Epidermal melanocyte (primary cell): ENCODE measurements around the gene KCNJ9.
"Not testable (repeated sequence)": the region's sequence is repeated elsewhere in the genome, so short reads cannot be mapped to it uniquely, and the experiment has no call there.

Experiments
- DNase-seq: peaks from one replicate; pipeline ENCODE4 v3.0.0; 2011; ENCODE audit warnings: low spot score; ENCODE audit not compliant: insufficient read length

Gene KCNJ9

GRCh38 chr1:160081261-160081936 lies at the start of gene KCNJ9:
KCNJ9 (plus strand) TSS chr1:160081538; CDS start chr1:160084031, 2,493 bp downstream.
- no peak for DNase-seq

GRCh38 chr1:160032165-160032820 lies 49.0 kb upstream of the KCNJ9 start:
- no peak for DNase-seq

- no peak for DNase-seq
These were observed 40.9 kb upstream of the KCNJ9 start for GRCh38 chr1:160040476-160040875.

- no peak for DNase-seq
These were observed 37.8 kb upstream of the KCNJ9 start for GRCh38 chr1:160043543-160043942.

- DNase-seq = no peak
These were observed 35.7 kb upstream of the KCNJ9 start for GRCh38 chr1:160045653-160046052.

GRCh38 chr1:160046494-160047110 lies 34.7 kb upstream of the KCNJ9 start:
- DNase-seq = peak; percentile 50

- DNase-seq = no peak
These were observed 34.0 kb upstream of the KCNJ9 start for GRCh38 chr1:160047111-160047991.

- no peak for DNase-seq
These were observed 33.0 kb upstream of the KCNJ9 start for GRCh38 chr1:160048335-160048734.

- no peak for DNase-seq
These were observed 32.2 kb upstream of the KCNJ9 start for GRCh38 chr1:160049101-160049500.

- not testable (repeated sequence) for DNase-seq
These were observed 31.2 kb upstream of the KCNJ9 start for GRCh38 chr1:160050182-160050581.

- no peak for DNase-seq
These were observed 30.7 kb upstream of the KCNJ9 start for GRCh38 chr1:160050619-160051018.

- no peak for DNase-seq
These were observed 28.4 kb upstream of the KCNJ9 start for GRCh38 chr1:160052936-160053335.

- no peak for DNase-seq
These were observed 27.6 kb upstream of the KCNJ9 start for GRCh38 chr1:160053548-160054365.

GRCh38 chr1:160056648-160057169 lies 24.6 kb upstream of the KCNJ9 start:
- no peak for DNase-seq

- no peak for DNase-seq
These were observed 23.3 kb upstream of the KCNJ9 start for GRCh38 chr1:160058087-160058486.

- DNase-seq = no peak
These were observed 19.7 kb upstream of the KCNJ9 start for GRCh38 chr1:160061369-160062229.

GRCh38 chr1:160062230-160062532 lies 19.2 kb upstream of the KCNJ9 start:
- DNase-seq = no peak

GRCh38 chr1:160063176-160063575 lies 18.2 kb upstream of the KCNJ9 start:
- no peak for DNase-seq

- no peak for DNase-seq
These were observed 17.2 kb upstream of the KCNJ9 start for GRCh38 chr1:160064164-160064563.

GRCh38 chr1:160064746-160065145 lies 16.6 kb upstream of the KCNJ9 start:
- no peak for DNase-seq
